ENCODE data around the gene CCDC167. TPM values are rescaled to one million over a fixed set of nuclear protein-coding genes. Genes with fewer than 3 reads are reported as not detected.

The CCDC167 gene
- total RNA-seq, 1 experiment from 2014 or later: 27.8 TPM

- TF ChIP-seq YY1 (IDR thresholded peaks at IDR 0.05; ENCODE audit: extremely low read depth, insufficient replicate concordance, low read depth, low read length): no peak
- TF ChIP-seq EZH2phosphoT487 (IDR thresholded peaks at IDR 0.05; ENCODE audit: borderline replicate concordance): no peak
These were observed 22.0 kb upstream of the CCDC167 start (continued) for GRCh38 chr6:37521674-37522073.

- intact Hi-C loops (cut with micrococcal nuclease): no loop called here
- Histone ChIP-seq H3K9me2 (ENCODE audit: insufficient read depth) (no peaks in the 10 kb centered on the region), H3K4me2 (ENCODE audit: low read length) (no peak overlapping the region), H3K27me3 (ENCODE audit: insufficient read depth, low read length) (0 out of 2 replicates have a peak, but pooled peaks cover 4% of the 10 kb centered on the region), H3K9ac (ENCODE audit: low read length) (no peak overlapping the region), H3K27ac (ENCODE audit: low read depth, low read length) (no peak overlapping the region), H2AFZ (ENCODE audit: low read depth, low read length, poor library complexity, severe bottlenecking) (no peak overlapping the region), H3K4me3 (replicated peaks in 1 of 2; ENCODE audit: low read depth in 1 of 2, low read length in 2 of 2) (no peak overlapping the region), H3K79me2 (ENCODE audit: insufficient read depth, low read length) (no peaks in the 10 kb centered on the region), H3K4me1 (ENCODE audit: control insufficient read depth in 1 of 2, insufficient read depth in 2 of 2, low read length in 2 of 2) (no peaks in the 10 kb centered on the region), H4K20me1 (ENCODE audit: insufficient read depth) (no peaks in the 10 kb centered on the region), H3K9me3 (ENCODE audit: control insufficient read depth in 1 of 2, insufficient read depth in 1 of 2, low read depth in 1 of 2, low read length in 2 of 2) (no peaks in the 10 kb centered on the region), H3K36me3 (ENCODE audit: control insufficient read depth in 1 of 2, insufficient read depth in 2 of 2, low read length in 2 of 2) (no peaks in the 10 kb centered on the region)
- ATAC-seq: no peak
- ChIA-PET POLR2A (no interaction called here), CTCF (no interaction called here), RAD21 (ENCODE audit: low non-redundant PET in 1 of 2, low total read pairs in 2 of 2, uncharacterized antibody in 2 of 2, unreplicated experiment in 2 of 2) (no interaction called here)
- TF ChIP-seq CTCF (IDR thresholded peaks at IDR 0.05 in 2 of 3, conservative IDR thresholded peaks at IDR 0.05 in 1 of 3; ENCODE audit: borderline replicate concordance in 1 of 3, insufficient read depth in 1 of 3, low read depth in 2 of 3, low read length in 2 of 3) (no peak), SRF (IDR thresholded peaks at IDR 0.05; ENCODE audit: low read depth) (no peak), ZFX (IDR thresholded peaks at IDR 0.05) (no peak), MAX (IDR thresholded peaks at IDR 0.05) (no peak), TCF7L2 (IDR thresholded peaks at IDR 0.05; ENCODE audit: borderline replicate concordance, extremely low read depth, insufficient read depth, insufficient read length) (no peak), ZBTB33 (IDR thresholded peaks at IDR 0.05; ENCODE audit: extremely low read depth, insufficient replicate concordance, low read length) (no peak), SP1 (IDR thresholded peaks at IDR 0.05; ENCODE audit: low read depth) (no peak), FOSL1 (IDR thresholded peaks at IDR 0.05; ENCODE audit: low read depth) (no peak), ATF3 (IDR thresholded peaks at IDR 0.05) (no peak), CBX3 (IDR thresholded peaks at IDR 0.05; ENCODE audit: low read depth) (no peak), ZNF274 (IDR thresholded peaks at IDR 0.05; ENCODE audit: low read depth, low read length) (no peak)
- DNase-seq (ENCODE audit: low read depth, low spot score): no peak
- no TSS peak for BruUV-seq (replicated peaks)
These were observed 21.2 kb upstream of the CCDC167 start for GRCh38 chr6:37520926-37521325.
